HG02970 (cell line): ENCODE measurements around the gene NLE1.
"Not testable (repeated sequence)": the region's sequence is repeated elsewhere in the genome, so short reads cannot be mapped to it uniquely, and the experiment has no call there.

Experiments
- ATAC-seq: cut with Tn5 transposase; IDR thresholded peaks from one replicate; pipeline ENCODE4 v1.9.1; 2021; ENCODE audit warnings: mild to moderate bottlenecking, moderate library complexity, moderate number of reproducible peaks; ENCODE audit not compliant: unreplicated experiment, low FRiP score

Gene NLE1

DNA sequence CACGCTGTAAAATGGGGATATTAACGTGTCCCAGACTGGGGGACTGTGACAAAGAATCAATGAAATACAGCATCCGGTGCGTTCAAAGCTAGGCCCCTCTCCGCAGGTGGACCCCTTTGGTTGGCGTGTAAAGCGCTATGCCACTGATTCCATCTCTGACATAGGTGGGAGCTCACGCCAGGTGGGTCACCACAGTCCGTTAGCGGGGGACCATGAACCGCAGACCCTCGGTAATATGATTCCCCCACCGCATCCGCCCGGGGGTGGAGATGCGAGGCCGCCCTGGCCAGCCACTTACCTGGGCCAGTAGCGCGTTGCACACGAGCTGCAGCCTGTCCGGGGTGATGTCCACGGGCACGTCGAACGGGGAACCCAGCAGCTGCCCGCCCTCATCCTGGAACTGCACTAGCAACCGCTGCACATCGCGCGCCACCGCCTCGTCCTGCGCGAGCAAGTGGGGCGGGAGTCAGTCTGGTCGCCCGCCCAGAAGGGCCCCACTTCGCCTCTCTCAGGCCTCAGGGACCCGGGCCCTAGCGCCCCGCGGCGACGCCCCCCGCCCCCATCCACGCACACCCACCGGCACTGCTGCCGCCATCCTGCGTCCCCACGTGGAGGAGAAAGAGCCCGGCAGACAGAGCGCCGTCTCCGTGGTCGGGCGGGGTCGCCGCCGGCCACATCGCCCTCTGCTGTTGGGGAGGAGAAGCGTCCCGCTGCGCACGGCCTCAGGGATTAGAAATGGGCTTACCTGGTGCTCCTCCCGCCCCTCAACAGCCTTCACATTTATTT, at the start of gene NLE1:
Gene NLE1, minus strand, starts transcription at position 623 of the 786 bp plus-strand sequence. Its CDS starts 28 bp downstream, at position 595.
- peak; percentile 82 for ATAC-seq

DNA sequence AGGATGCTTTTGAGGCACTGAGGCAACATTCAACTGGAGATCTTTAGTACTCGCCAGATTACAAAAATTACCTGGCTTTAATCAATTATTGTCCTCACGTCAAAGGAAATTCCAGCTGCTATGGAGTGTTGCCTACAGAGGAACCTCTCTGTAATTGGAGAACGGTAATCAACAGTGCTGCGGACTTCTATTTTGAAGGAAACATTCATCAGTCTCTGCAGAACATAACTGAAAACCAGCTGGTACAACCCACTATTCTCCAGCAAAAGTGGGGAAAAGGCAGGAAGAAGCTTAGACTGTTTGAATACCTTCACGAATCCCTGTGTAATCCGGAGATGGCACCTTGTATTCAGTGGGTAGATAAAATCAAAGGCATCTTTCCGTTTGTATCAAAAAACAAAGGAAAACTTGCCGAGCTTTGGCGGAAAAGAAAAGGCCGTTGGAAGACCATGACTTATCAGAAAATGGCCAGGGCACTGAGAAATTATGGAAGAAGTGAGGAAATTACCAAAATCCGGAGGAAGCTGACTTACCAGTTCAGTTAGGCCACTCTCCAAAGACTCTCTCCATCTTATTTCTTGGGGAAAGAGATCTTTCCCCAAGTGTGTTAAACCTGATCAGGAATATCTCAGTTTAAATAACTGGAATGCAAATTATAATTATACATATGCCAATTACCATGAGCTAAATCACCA, 49.0 kb upstream of the NLE1 start:
- ATAC-seq, result no peak

- no peak for ATAC-seq
Measured at GRCh38 chr17:35189291-35189690, 47.2 kb upstream of the NLE1 start.

GRCh38 chr17:35188111-35188510, 46.0 kb upstream of the NLE1 start:
- ATAC-seq, result no peak

GRCh38 chr17:35187481-35187880, 45.4 kb upstream of the NLE1 start:
- no peak for ATAC-seq

GRCh38 chr17:35185849-35186248, 43.7 kb upstream of the NLE1 start:
- no peak for ATAC-seq

GRCh38 chr17:35184274-35184673, 42.2 kb upstream of the NLE1 start:
- ATAC-seq, result no peak

- no peak for ATAC-seq
Measured at GRCh38 chr17:35183332-35183731, 41.2 kb upstream of the NLE1 start.

- ATAC-seq, result not testable (repeated sequence)
Measured at GRCh38 chr17:35179379-35179778, 37.3 kb upstream of the NLE1 start.

- ATAC-seq, result no peak
Measured at GRCh38 chr17:35176897-35177296, 34.8 kb upstream of the NLE1 start.

- no peak for ATAC-seq
Measured at GRCh38 chr17:35175638-35176415, 33.7 kb upstream of the NLE1 start.

- ATAC-seq, result no peak
Measured at GRCh38 chr17:35174835-35175334, 32.8 kb upstream of the NLE1 start.

GRCh38 chr17:35172321-35172720, 30.2 kb upstream of the NLE1 start:
- not testable (repeated sequence) for ATAC-seq

- ATAC-seq, result no peak
Measured at GRCh38 chr17:35171834-35172233, 29.7 kb upstream of the NLE1 start.

GRCh38 chr17:35170968-35171771, 29.1 kb upstream of the NLE1 start:
- no peak for ATAC-seq

- ATAC-seq, result no peak
Measured at GRCh38 chr17:35169835-35170363, 27.8 kb upstream of the NLE1 start.

GRCh38 chr17:35167666-35168065, 25.6 kb upstream of the NLE1 start:
- ATAC-seq, result no peak

GRCh38 chr17:35167046-35167445, 24.9 kb upstream of the NLE1 start:
- ATAC-seq, result no peak

DNA sequence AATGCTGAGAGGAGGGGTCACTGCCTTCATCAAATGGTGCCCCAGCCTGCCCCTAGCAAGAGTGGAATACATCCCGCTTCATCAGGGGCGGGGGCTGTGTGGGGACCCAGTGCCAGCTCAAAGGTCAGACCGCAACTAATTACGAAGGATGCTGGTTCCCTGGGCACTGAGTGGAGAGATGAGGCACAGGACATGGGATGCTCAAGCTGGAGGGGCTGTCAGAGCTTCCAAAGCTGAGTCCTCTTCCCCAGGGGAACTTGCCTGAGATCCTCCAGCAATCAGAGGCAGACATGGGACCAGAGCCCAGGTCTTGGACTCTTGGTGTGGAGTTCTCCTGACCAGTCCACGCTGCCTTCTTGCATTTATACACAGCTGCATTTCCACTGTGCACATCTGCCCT, 24.4 kb upstream of the NLE1 start:
- no peak for ATAC-seq

- no peak for ATAC-seq
Measured at GRCh38 chr17:35164716-35165115, 22.6 kb upstream of the NLE1 start.
